GM19025 (cell line): ENCODE results near the gene TMEM244.
"Not testable (repeated sequence)": the region's sequence is repeated elsewhere in the genome, so short reads cannot be mapped to it uniquely, and the experiment has no call there.

Experiments
- ATAC-seq: cut with Tn5 transposase; IDR thresholded peaks from one replicate; pipeline ENCODE4 v1.9.1; 2021; ENCODE audit warnings: mild to moderate bottlenecking, low read depth, moderate library complexity; ENCODE audit not compliant: unreplicated experiment

Gene TMEM244

GRCh38 chr6:129818251-129818650, 42.9 kb downstream of the TMEM244 start:
- no peak for ATAC-seq

- no peak for ATAC-seq
Observed at GRCh38 chr6:129817821-129818220, 43.3 kb downstream of the TMEM244 start.

GRCh38 chr6:129817332-129817731, 43.8 kb downstream of the TMEM244 start:
- ATAC-seq: no peak

GRCh38 chr6:129812145-129812777, 48.9 kb downstream of the TMEM244 start:
- ATAC-seq: no peak

- not testable (repeated sequence) for ATAC-seq
Observed at GRCh38 chr6:129807141-129807540, 54.0 kb downstream of the TMEM244 start.

GRCh38 chr6:129802920-129803319, 58.2 kb downstream of the TMEM244 start:
- not testable (repeated sequence) for ATAC-seq

- ATAC-seq: no peak
Observed at GRCh38 chr6:129801909-129802308, 59.2 kb downstream of the TMEM244 start.

GRCh38 chr6:129795261-129795660, 65.9 kb downstream of the TMEM244 start:
- ATAC-seq: no peak

- ATAC-seq: no peak
Observed at GRCh38 chr6:129793447-129793846, 67.7 kb downstream of the TMEM244 start.

GRCh38 chr6:129792049-129792448, 69.1 kb downstream of the TMEM244 start:
- no peak for ATAC-seq

- no peak for ATAC-seq
Observed at GRCh38 chr6:129790785-129791184, 70.3 kb downstream of the TMEM244 start.

GRCh38 chr6:129789974-129790373, 71.1 kb downstream of the TMEM244 start:
- no peak for ATAC-seq

GRCh38 chr6:129787816-129788215, 73.3 kb downstream of the TMEM244 start:
- ATAC-seq: no peak

GRCh38 chr6:129786548-129786947, 74.6 kb downstream of the TMEM244 start:
- ATAC-seq: no peak

- ATAC-seq: no peak
Observed at GRCh38 chr6:129785756-129786135, 75.4 kb downstream of the TMEM244 start.

- no peak for ATAC-seq
Observed at GRCh38 chr6:129785047-129785755, 75.9 kb downstream of the TMEM244 start.
